PFSK-1 (cell line): ENCODE measurements around the gene VWF.

Source experiments
- FOXP2 ChIP-seq: optimal IDR thresholded peaks from 2 replicates; pipeline ENCODE3; 2011; ENCODE audit warnings: borderline replicate concordance, control low read depth, inconsistent platforms; ENCODE audit not compliant: insufficient read depth; ENCODE audit errors: extremely low read length, extremely low read depth
- POLR2AphosphoS5 ChIP-seq: IDR thresholded peaks from 2 replicates; pipeline ENCODE4 v1.6.1; 2012; ENCODE audit warnings: low read depth, mild to moderate bottlenecking, control low read depth, low read length, moderate library complexity
- SIN3A ChIP-seq: IDR thresholded peaks from 2 replicates; pipeline ENCODE4 v1.6.1; 2012; ENCODE audit warnings: mild to moderate bottlenecking, low read length, moderate library complexity, borderline replicate concordance; ENCODE audit not compliant: insufficient read depth
- TAF1 ChIP-seq: IDR thresholded peaks from 2 replicates; pipeline ENCODE4 v1.6.1; 2012; ENCODE audit warnings: low read length, control low read depth, borderline replicate concordance; ENCODE audit not compliant: insufficient read depth
- TF ChIP-seq, protein P1 (sequence below), 2 experiments: IDR thresholded peaks; 2 replicates each; pipeline versions ENCODE4 v1.6.1 to v1.8.0; 2011 to 2012; ENCODE audit warnings: low read depth in 2 of 2, low read length in 2 of 2, control low read depth in 1 of 2, inconsistent platforms in 1 of 2, mild to moderate bottlenecking in 1 of 2, moderate library complexity in 1 of 2; ENCODE audit not compliant: insufficient read depth in 1 of 2

The VWF gene

DNA sequence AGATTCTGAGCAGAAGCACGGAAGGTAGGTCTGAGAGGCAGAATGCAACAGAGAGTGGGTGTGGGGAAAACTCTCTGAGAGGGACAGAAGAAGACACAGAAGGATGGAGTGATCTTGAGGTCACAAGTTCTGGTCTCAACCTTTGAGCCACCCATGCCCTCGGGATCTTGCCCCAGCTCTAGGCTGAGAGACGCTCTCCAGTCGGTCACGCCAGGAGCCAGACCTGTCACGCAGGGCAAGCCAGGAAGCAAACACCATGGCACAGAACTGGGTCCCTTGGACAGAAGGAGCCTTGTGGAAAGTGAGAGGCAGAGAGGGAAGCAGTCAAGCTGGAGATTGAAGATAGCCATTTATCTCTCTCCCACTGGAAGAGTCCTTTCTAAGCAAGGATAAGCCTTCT is 79.0 kb downstream of the VWF start:
- TF ChIP-seq, protein P1, sequence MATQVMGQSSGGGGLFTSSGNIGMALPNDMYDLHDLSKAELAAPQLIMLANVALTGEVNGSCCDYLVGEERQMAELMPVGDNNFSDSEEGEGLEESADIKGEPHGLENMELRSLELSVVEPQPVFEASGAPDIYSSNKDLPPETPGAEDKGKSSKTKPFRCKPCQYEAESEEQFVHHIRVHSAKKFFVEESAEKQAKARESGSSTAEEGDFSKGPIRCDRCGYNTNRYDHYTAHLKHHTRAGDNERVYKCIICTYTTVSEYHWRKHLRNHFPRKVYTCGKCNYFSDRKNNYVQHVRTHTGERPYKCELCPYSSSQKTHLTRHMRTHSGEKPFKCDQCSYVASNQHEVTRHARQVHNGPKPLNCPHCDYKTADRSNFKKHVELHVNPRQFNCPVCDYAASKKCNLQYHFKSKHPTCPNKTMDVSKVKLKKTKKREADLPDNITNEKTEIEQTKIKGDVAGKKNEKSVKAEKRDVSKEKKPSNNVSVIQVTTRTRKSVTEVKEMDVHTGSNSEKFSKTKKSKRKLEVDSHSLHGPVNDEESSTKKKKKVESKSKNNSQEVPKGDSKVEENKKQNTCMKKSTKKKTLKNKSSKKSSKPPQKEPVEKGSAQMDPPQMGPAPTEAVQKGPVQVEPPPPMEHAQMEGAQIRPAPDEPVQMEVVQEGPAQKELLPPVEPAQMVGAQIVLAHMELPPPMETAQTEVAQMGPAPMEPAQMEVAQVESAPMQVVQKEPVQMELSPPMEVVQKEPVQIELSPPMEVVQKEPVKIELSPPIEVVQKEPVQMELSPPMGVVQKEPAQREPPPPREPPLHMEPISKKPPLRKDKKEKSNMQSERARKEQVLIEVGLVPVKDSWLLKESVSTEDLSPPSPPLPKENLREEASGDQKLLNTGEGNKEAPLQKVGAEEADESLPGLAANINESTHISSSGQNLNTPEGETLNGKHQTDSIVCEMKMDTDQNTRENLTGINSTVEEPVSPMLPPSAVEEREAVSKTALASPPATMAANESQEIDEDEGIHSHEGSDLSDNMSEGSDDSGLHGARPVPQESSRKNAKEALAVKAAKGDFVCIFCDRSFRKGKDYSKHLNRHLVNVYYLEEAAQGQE (IDR thresholded peaks at IDR 0.05; ENCODE audit: insufficient read depth in 1 of 2, low read depth in 2 of 2, low read length in 2 of 2), result no peak
- TF ChIP-seq FOXP2, result no peak
- TF ChIP-seq POLR2AphosphoS5, result no peak
- TF ChIP-seq SIN3A, result no peak
- no peak for TF ChIP-seq TAF1

DNA sequence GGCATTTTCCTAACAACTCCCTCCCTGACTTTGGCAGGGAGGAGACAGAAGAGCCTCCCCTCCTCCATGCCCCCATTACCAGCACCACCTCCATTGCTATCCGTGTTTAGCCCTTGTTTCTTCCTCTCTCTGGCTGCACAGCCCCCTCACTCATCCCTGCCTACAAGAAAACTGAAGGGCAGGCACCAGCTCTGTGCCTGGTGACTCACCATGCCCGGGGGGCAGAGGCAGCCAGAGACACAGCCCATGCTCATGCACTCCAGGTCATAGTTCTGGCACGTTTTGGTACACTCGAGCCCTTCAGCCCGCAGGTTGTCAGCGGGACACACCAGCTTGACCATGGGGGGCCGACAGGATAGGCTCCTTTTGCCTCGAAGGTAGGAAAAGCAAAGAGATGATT is 80.4 kb downstream of the VWF start:
- TF ChIP-seq POLR2AphosphoS5, result no peak
- TF ChIP-seq, protein P1 (IDR thresholded peaks at IDR 0.05; ENCODE audit: insufficient read depth in 1 of 2, low read depth in 2 of 2, low read length in 2 of 2), result no peak
- TF ChIP-seq SIN3A, result no peak
- TF ChIP-seq TAF1, result no peak
- no peak for TF ChIP-seq FOXP2

DNA sequence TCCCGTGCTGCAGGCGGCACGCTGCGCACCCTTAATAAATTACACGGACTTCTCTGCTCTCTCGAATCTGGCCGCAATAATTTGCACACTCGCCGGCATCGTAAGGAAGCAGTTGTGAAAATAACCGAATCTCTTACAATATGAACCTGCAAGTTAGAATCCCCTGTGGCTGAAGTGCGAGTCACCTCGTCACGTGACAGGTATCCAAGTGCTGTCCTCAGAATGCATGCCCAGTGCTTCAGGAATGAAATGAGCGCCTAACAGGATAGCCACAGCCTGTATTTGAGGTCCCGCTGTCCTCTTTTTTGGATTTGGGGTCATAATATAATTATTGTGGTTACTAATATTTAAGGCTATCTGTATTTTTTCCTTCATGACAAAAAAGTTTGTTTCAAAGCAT is 82.0 kb downstream of the VWF start:
- TF ChIP-seq SIN3A (no peak), TAF1 (no peak), POLR2AphosphoS5 (no peak), FOXP2 (no peak)
- TF ChIP-seq, protein P1 (IDR thresholded peaks at IDR 0.05; ENCODE audit: insufficient read depth in 1 of 2, low read depth in 2 of 2, low read length in 2 of 2), result no peak

DNA sequence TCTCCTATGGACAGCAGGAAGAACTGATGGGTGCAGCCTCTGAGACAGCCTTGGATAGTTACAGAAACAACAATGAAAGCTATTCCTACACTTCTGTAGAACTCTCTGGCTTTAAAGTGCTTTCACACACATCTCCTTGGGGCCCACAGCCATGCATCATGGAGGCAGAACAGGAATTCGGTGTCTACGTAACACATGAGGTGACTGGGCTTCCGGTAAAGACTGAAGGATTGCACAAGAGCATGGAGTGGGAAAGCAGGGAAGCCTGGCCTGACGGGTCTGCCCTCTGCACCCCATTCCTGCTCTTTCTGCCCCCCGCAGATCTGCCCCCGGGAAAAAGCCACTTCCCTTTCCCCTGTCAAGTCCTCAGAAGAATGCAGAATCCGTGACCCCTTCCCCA is 82.6 kb downstream of the VWF start:
- TF ChIP-seq POLR2AphosphoS5, result no peak
- no peak for TF ChIP-seq TAF1
- TF ChIP-seq FOXP2, result no peak
- no peak for TF ChIP-seq SIN3A
- TF ChIP-seq, protein P1 (IDR thresholded peaks at IDR 0.05; ENCODE audit: insufficient read depth in 1 of 2, low read depth in 2 of 2, low read length in 2 of 2), result no peak

DNA sequence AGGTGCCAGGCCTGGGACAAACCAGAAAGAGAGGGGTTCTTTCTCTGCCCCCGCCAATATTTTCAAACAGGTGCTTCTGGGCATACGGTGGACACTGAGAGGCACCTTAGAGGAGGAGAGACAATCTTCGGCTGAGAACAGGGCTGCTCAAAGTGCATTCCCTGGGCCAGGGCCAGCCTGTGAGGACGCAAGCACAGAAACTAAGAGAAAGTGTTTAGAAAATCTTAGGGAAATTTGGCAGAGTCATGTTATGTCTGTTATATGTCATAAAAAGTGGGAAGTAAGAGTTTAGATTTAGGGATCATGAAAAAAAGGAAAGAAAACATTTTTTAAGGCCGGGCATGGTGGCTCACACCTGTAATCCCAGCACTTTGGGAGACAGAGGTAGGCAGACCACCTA is 83.7 kb downstream of the VWF start:
- TF ChIP-seq SIN3A, result no peak
- TF ChIP-seq POLR2AphosphoS5, result no peak
- TF ChIP-seq, protein P1 (IDR thresholded peaks at IDR 0.05; ENCODE audit: insufficient read depth in 1 of 2, low read depth in 2 of 2, low read length in 2 of 2), result no peak
- no peak for TF ChIP-seq FOXP2
- TF ChIP-seq TAF1, result no peak
